ENCODE data around the gene GTPBP4. TPM values are rescaled to one million over a fixed set of nuclear protein-coding genes. Genes with fewer than 3 reads are reported as not detected.

GTPBP4 gene
- total and polyA plus RNA-seq, 2 of the 8 experiments (the other 6 are each of a cell fraction or from before 2014, with no cell fraction given), result 16.9 to 98.1 TPM

DNA sequence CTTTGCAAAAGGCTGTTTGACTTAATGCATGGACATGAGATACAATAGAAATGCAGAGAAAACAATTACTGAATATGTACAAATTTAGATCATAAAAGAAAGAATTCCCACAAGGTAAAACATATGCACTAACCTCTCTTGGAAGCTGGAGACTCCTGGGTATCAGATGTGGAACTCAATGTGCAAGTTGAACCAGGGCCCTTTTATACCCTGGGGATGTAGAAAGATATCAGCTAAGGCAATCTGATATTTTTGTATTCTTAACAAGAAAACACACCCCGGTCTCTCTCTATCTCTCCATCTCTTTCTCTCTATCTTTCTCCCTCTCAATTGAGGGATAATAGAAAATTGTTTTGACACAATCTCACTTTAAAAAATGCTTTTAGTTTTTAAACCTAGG lies 37.4 kb downstream of the GTPBP4 start, which contains the start of gene IDI2:
TSS of gene IDI2 (minus strand) at position 177 of the 400 bp plus-strand sequence. CDS start 1,136 bp downstream, outside the sequence.
- no peak within 1 kb of the TSS for H3K56ac ChIP-seq (replicated peaks; ENCODE audit: insufficient read length, low read depth, low read length)
- H2BK5ac ChIP-seq (ENCODE audit: low read depth, low read length), result no peak within 1 kb of the TSS
- no peak for FAIRE-seq

More for the DNA sequence above, 37.4 kb downstream of the GTPBP4 start, which contains the start of gene IDI2:
- Histone ChIP-seq H3K4me1 (replicated peaks in 1 of 4; ENCODE audit: control insufficient read depth in 3 of 4, insufficient read depth in 4 of 4, low read length in 3 of 4) (no peaks in the 10 kb centered on the region; a peak in 1 of 7 replicates), H3K14ac (ENCODE audit: insufficient read length) (no peak within 1 kb of the TSS), H3K27me3 (replicated peaks in 1 of 4; ENCODE audit: control insufficient read depth in 3 of 4, extremely low read depth in 1 of 4, insufficient read depth in 3 of 4, low read length in 3 of 4) (no peaks in the 10 kb centered on the region), H4K5ac (ENCODE audit: insufficient read length, low read depth, low read length) (no peak within 1 kb of the TSS), H2AFZ (ENCODE audit: low read length) (no peak within 1 kb of the TSS), H2BK12ac (ENCODE audit: low read depth, low read length) (no peak within 1 kb of the TSS), H3K27ac (ENCODE audit: low read depth, low read length) (no peak within 1 kb of the TSS), H2BK20ac (ENCODE audit: low read length) (no peak within 1 kb of the TSS), H3K23ac (ENCODE audit: insufficient read length) (no peak within 1 kb of the TSS), H3K9me3 (ENCODE audit: insufficient read depth in 2 of 2, low read depth in 1 of 2, low read length in 1 of 2) (no peaks in the 10 kb centered on the region), H3K79me2 (ENCODE audit: control insufficient read depth in 1 of 2, insufficient read depth in 2 of 2, low read length in 2 of 2) (no peaks in the 10 kb centered on the region), H3K4ac (replicated peaks; ENCODE audit: insufficient read length, low read depth, low read length) (no peak within 1 kb of the TSS), H3K4me2 (ENCODE audit: insufficient read depth in 1 of 2, low read depth in 2 of 2, low read length in 2 of 2) (no peak within 1 kb of the TSS), H3K23me2 (ENCODE audit: low read depth, low read length) (no peaks in the 10 kb centered on the region), H3K9ac (replicated peaks in 1 of 4; ENCODE audit: extremely low read depth in 1 of 4, low read depth in 3 of 4, low read length in 3 of 4) (no peak within 1 kb of the TSS), H3K79me1 (ENCODE audit: low read depth, low read length) (no peaks in the 10 kb centered on the region), H3K36me3 (ENCODE audit: control insufficient read depth in 2 of 4, insufficient read depth in 4 of 4, low read length in 3 of 4) (no peaks in the 10 kb centered on the region; a peak in 1 of 8 replicates), H3K18ac (ENCODE audit: extremely low read depth, low read length) (no peak within 1 kb of the TSS), H4K91ac (replicated peaks; ENCODE audit: insufficient read length, low read length) (no peak within 1 kb of the TSS), H3K4me3 (ENCODE audit: extremely low read depth in 1 of 4, insufficient read depth in 2 of 4, low read depth in 3 of 4, low read length in 4 of 4) (no peak within 1 kb of the TSS), H2AK5ac (ENCODE audit: low read depth, low read length) (no peak within 1 kb of the TSS), H4K8ac (ENCODE audit: extremely low read depth, insufficient read depth, low read length) (no peak within 1 kb of the TSS), H2BK15ac (ENCODE audit: low read length) (no peak within 1 kb of the TSS), H4K20me1 (replicated peaks in 1 of 2; ENCODE audit: control insufficient read depth in 1 of 2, insufficient read depth in 2 of 2, low read length in 2 of 2) (peaks cover 0 to 2% of the 10 kb centered on the region in 2 experiments), H2BK120ac (replicated peaks; ENCODE audit: low read depth, low read length) (no peak within 1 kb of the TSS)
- ChIA-PET CTCF (ENCODE audit: partially characterized antibody) (interaction anchor here (1.1 to 1.4 kb wide), 2 partner anchors 19 to 106 kb away, joined by 3 to 4 read pairs; no protein-coding TSS in a partner anchor), POLR2A (ENCODE audit: partially characterized antibody) (no interaction called here)
- TF ChIP-seq RFX5 (IDR thresholded peaks at IDR 0.05; ENCODE audit: borderline replicate concordance, low read depth, low read length), result no peak
- no peak for TF ChIP-seq CBX8 (IDR thresholded peaks at IDR 0.05; ENCODE audit: borderline replicate concordance, low read depth, low read length)
- TF ChIP-seq NANOG (IDR thresholded peaks at IDR 0.05; ENCODE audit: insufficient read depth, low read depth, low read length, poor library complexity, severe bottlenecking), result no peak
- TF ChIP-seq POLR2A (IDR thresholded peaks at IDR 0.05; ENCODE audit: control extremely low read depth in 1 of 2, low read depth in 2 of 2, low read length in 2 of 2), result no peak
- no peak for TF ChIP-seq CREB1 (IDR thresholded peaks at IDR 0.05)
- TF ChIP-seq SUZ12 (IDR thresholded peaks at IDR 0.05; ENCODE audit: low read length), result no peak
- TF ChIP-seq SIX5 (IDR thresholded peaks at IDR 0.05; ENCODE audit: low read depth, low read length), result no peak
- DNase-seq (ENCODE audit: low read depth in 1 of 2, low spot score in 2 of 2), result no peak
- WGBS, 2 experiments (ENCODE audit: extremely low coverage in 1 of 2, insufficient coverage in 1 of 2, insufficient read length in 1 of 2, insufficient replicate concordance in 2 of 2, low coverage in 1 of 2, low lambda C conversion rate in 2 of 2, missing lambda C conversion rate in 1 of 2), result 82% methylated on average over 1 of the region's 1 CpG; no CpG with 5 or more reads in 1 of the 2 experiments

All from H1 (cell line).